ES-I3 (cell line): ENCODE measurements around the gene SYT7.
"Not testable (repeated sequence)": the region's sequence is repeated elsewhere in the genome, so short reads cannot be mapped to it uniquely, and the experiment has no call there.

Experiments
- H3K36me3 ChIP-seq: 2 replicates; pipeline ENCODE4 v1.6.1; 2013; ENCODE audit warnings: mild to moderate bottlenecking, low read length, control low read depth, moderate library complexity; ENCODE audit not compliant: insufficient read depth
- H3K4me1 ChIP-seq: 2 replicates; pipeline ENCODE4 v1.6.1; 2013; ENCODE audit warnings: mild to moderate bottlenecking, control low read depth, low read length; ENCODE audit not compliant: insufficient read depth
- H3K9ac ChIP-seq: 2 replicates; pipeline ENCODE4 v1.6.1; 2013; ENCODE audit warnings: low read depth, mild to moderate bottlenecking, low read length, moderate library complexity
- H3K9me3 ChIP-seq: 2 replicates; pipeline ENCODE4 v1.6.1; 2013; ENCODE audit warnings: mild to moderate bottlenecking, low read length, moderate library complexity; ENCODE audit not compliant: control insufficient read depth, insufficient read depth

Gene SYT7

GRCh38 chr11:61614782-61615181 is 33.9 kb upstream of the SYT7 start:
- H3K36me3 ChIP-seq = not testable (repeated sequence)
- peaks cover 13% of the 10 kb centered on the region for H3K4me1 ChIP-seq

GRCh38 chr11:61613870-61614269 is 33.0 kb upstream of the SYT7 start:
- Histone ChIP-seq H3K4me1 (peaks cover 13% of the 10 kb centered on the region), H3K9me3 (no peaks in the 10 kb centered on the region), H3K9ac (no peak overlapping the region), H3K36me3 (no peaks in the 10 kb centered on the region)

More at GRCh38 chr11:61614782-61615181, 33.9 kb upstream of the SYT7 start:
- not testable (repeated sequence) for H3K9ac ChIP-seq, H3K9me3 ChIP-seq

- H3K9ac ChIP-seq = no peak overlapping the region
- H3K36me3 ChIP-seq = no peaks in the 10 kb centered on the region
- peaks cover 6% of the 10 kb centered on the region; the same call in 1 of the 2 replicates for H3K4me1 ChIP-seq
- H3K9me3 ChIP-seq = no peaks in the 10 kb centered on the region
These were observed 32.2 kb upstream of the SYT7 start for GRCh38 chr11:61613051-61613450.

GRCh38 chr11:61611309-61611708 is 30.4 kb upstream of the SYT7 start:
- Histone ChIP-seq H3K9ac (no peak overlapping the region), H3K4me1 (peaks cover 6% of the 10 kb centered on the region; the same call in 1 of the 2 replicates)

GRCh38 chr11:61610905-61611304 is 30.0 kb upstream of the SYT7 start:
- H3K9me3 ChIP-seq = no peaks in the 10 kb centered on the region
- H3K9ac ChIP-seq = no peak overlapping the region
- no peaks in the 10 kb centered on the region for H3K36me3 ChIP-seq
- H3K4me1 ChIP-seq = peaks cover 6% of the 10 kb centered on the region; the same call in 1 of the 2 replicates

More at GRCh38 chr11:61611309-61611708, 30.4 kb upstream of the SYT7 start:
- no peaks in the 10 kb centered on the region for H3K36me3 ChIP-seq
- H3K9me3 ChIP-seq = no peaks in the 10 kb centered on the region

GRCh38 chr11:61609980-61610366 is 29.1 kb upstream of the SYT7 start:
- Histone ChIP-seq H3K36me3 (no peaks in the 10 kb centered on the region), H3K9me3 (no peaks in the 10 kb centered on the region), H3K4me1 (peaks cover 6% of the 10 kb centered on the region; the same call in 1 of the 2 replicates), H3K9ac (no peak overlapping the region)

GRCh38 chr11:61609000-61609979 is 28.4 kb upstream of the SYT7 start:
- Histone ChIP-seq H3K36me3 (no peaks in the 10 kb centered on the region), H3K9me3 (no peaks in the 10 kb centered on the region), H3K9ac (no peak overlapping the region), H3K4me1 (peaks cover 6% of the 10 kb centered on the region; the same call in 1 of the 2 replicates)

GRCh38 chr11:61607920-61608599 is 27.2 kb upstream of the SYT7 start:
- peaks cover 15% of the 10 kb centered on the region for H3K4me1 ChIP-seq
- no peak overlapping the region for H3K9ac ChIP-seq
- H3K36me3 ChIP-seq = no peaks in the 10 kb centered on the region
- no peaks in the 10 kb centered on the region for H3K9me3 ChIP-seq

- H3K4me1 ChIP-seq = peaks cover 15% of the 10 kb centered on the region
- H3K9me3 ChIP-seq = no peaks in the 10 kb centered on the region
- H3K36me3 ChIP-seq = no peaks in the 10 kb centered on the region
- H3K9ac ChIP-seq = no peak overlapping the region
These were observed 26.6 kb upstream of the SYT7 start for GRCh38 chr11:61607426-61607825.

GRCh38 chr11:61603667-61604066 is 22.8 kb upstream of the SYT7 start:
- Histone ChIP-seq H3K9me3 (no peaks in the 10 kb centered on the region), H3K4me1 (peaks cover 21% of the 10 kb centered on the region), H3K9ac (no peak overlapping the region), H3K36me3 (no peaks in the 10 kb centered on the region)

GRCh38 chr11:61602775-61603569 is 22.1 kb upstream of the SYT7 start:
- no peaks in the 10 kb centered on the region for H3K36me3 ChIP-seq
- peaks cover 21% of the 10 kb centered on the region for H3K4me1 ChIP-seq
- no peaks in the 10 kb centered on the region for H3K9me3 ChIP-seq
- no peak overlapping the region for H3K9ac ChIP-seq

- Histone ChIP-seq H3K4me1 (peaks cover 21% of the 10 kb centered on the region), H3K9me3 (no peaks in the 10 kb centered on the region), H3K9ac (no peak overlapping the region), H3K36me3 (no peaks in the 10 kb centered on the region)
These were observed 20.6 kb upstream of the SYT7 start for GRCh38 chr11:61601512-61601911.

- Histone ChIP-seq H3K36me3 (no peaks in the 10 kb centered on the region), H3K9ac (no peak overlapping the region), H3K9me3 (no peaks in the 10 kb centered on the region), H3K4me1 (peaks cover 28% of the 10 kb centered on the region)
These were observed 19.3 kb upstream of the SYT7 start for GRCh38 chr11:61599968-61600710.
